Articular chondrocyte of knee joint (primary cell): ENCODE results near the gene NAB1. TPM values are rescaled to one million over a fixed set of nuclear protein-coding genes. Genes with fewer than 3 reads are reported as not detected.

Experiments used
- total RNA-seq: library from RNA; depleted of rRNA; stranded (reverse); fragments of >200 nt; gene quantifications from 2 replicates; pipeline ENCODE4 v1.2.3, GENCODE V29; 2012

The NAB1 gene, protein sequence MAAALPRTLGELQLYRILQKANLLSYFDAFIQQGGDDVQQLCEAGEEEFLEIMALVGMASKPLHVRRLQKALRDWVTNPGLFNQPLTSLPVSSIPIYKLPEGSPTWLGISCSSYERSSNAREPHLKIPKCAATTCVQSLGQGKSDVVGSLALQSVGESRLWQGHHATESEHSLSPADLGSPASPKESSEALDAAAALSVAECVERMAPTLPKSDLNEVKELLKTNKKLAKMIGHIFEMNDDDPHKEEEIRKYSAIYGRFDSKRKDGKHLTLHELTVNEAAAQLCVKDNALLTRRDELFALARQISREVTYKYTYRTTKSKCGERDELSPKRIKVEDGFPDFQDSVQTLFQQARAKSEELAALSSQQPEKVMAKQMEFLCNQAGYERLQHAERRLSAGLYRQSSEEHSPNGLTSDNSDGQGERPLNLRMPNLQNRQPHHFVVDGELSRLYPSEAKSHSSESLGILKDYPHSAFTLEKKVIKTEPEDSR
- 50.0 and 60.5 TPM in 2 replicates for total RNA-seq

DNA sequence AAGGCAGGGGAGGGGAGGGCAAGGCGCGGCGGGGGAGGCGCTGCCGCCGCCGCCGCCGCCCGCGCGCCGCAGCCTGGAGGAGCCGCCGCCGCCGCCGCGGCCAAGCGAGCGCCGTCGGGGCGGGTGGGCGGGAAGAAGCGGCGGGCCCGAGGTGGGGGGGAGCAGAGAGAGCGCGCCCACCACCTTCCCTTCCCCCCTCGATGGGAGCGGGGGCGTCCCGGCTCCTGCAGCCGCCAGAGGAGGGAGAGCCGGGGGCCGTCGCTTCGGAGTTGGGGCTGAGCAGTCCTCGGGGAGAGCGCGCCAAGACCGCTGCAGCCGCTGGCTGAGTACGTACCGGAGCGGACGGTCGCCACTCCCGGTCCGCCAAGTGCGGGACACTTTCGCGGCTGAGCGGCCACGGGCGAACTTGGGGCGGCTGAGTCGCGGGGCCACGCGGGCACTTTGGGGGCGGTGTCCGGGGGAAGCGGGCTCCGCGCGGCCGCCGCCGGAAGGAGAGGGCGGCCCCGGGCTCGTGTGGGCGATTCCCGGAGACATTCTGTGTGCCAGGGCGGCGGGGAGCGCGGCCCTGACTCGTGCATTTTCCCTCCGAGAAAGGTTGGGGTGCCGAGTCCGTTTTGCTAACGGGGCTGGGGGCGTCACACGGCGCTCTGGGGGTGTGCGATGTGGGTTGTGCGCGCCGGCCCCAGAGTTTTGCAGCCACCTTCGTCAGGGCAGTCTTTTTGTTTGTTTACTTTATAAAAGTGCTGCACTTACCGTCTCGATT lies at the start of gene NAB1:
Gene NAB1 (plus strand): TSS at position 49 of the 763 bp plus-strand sequence. CDS start 10,094 bp downstream, outside the sequence.

Other genes starting within 250 kb of the NAB1 start
- gene MFSD6, start 240.7 kb upstream of the NAB1 start, total RNA-seq, result 3.9 and 8.9 TPM in 2 replicates
- gene NEMP2, start 114.4 kb upstream of the NAB1 start, total RNA-seq, result 8.5 and 10.6 TPM in 2 replicates
- gene GLS, start 231.7 kb downstream of the NAB1 start, total RNA-seq, result 513 and 659 TPM in 2 replicates